Fibroblast of lung (primary cell): ENCODE results near the gene GRID1.

ENCODE experiments used
- EZH2 ChIP-seq: IDR thresholded peaks from 2 replicates; pipeline ENCODE4 v1.5.1; 2012; ENCODE audit warnings: low read length, control low read depth, mild to moderate bottlenecking; ENCODE audit errors: missing control alignments
- TF ChIP-seq, protein P1 (sequence below), 2 donors: IDR thresholded peaks in 1 of 2; conservative IDR thresholded peaks in 1 of 2; 1 replicate in 1 of 2; 2 replicates in 1 of 2; pipeline ENCODE4 v1.5.1; 2011 to 2012; ENCODE audit warnings: low read length in 2 of 2, control low read depth in 1 of 2, inconsistent platforms in 1 of 2, low read depth in 1 of 2, mild to moderate bottlenecking in 1 of 2

DNA sequence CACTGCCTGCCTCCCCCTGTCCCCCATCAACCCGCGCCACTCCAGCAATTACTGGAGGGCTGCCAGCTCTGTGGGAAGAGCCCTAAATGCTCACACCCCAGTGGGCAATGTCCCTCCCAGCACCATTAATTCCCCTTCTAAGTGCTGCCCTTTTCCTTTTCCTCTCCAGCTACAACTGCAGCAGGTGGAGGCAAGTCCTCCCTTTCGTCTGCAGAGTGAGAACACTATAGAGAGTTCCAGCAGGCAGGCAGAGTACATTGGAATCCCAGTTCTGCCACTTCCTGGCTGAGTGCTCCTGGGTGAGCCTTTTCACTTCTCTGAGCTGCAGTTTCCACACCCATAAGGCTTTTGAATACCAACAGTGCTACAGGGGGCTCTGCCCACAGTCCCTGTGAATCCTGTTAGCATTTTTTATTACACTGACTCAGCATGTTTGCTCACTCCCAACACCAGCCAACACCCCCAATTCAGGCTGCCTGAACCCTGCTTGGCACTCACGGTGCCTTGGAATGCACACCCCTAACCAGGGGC is 447.0 kb downstream of the GRID1 start:
- no peak for TF ChIP-seq EZH2
- TF ChIP-seq, protein P1, sequence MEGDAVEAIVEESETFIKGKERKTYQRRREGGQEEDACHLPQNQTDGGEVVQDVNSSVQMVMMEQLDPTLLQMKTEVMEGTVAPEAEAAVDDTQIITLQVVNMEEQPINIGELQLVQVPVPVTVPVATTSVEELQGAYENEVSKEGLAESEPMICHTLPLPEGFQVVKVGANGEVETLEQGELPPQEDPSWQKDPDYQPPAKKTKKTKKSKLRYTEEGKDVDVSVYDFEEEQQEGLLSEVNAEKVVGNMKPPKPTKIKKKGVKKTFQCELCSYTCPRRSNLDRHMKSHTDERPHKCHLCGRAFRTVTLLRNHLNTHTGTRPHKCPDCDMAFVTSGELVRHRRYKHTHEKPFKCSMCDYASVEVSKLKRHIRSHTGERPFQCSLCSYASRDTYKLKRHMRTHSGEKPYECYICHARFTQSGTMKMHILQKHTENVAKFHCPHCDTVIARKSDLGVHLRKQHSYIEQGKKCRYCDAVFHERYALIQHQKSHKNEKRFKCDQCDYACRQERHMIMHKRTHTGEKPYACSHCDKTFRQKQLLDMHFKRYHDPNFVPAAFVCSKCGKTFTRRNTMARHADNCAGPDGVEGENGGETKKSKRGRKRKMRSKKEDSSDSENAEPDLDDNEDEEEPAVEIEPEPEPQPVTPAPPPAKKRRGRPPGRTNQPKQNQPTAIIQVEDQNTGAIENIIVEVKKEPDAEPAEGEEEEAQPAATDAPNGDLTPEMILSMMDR (conservative IDR thresholded peaks at IDR 0.05 in 1 of 2, IDR thresholded peaks at IDR 0.05 in 1 of 2; ENCODE audit: low read depth in 1 of 2, low read length in 2 of 2) = no peak
